GM23338 (cell line): ENCODE data around the gene ALG9. TPM values are rescaled to one million over a fixed set of nuclear protein-coding genes. Genes with fewer than 3 reads are reported as not detected.

Source experiments
- ATAC-seq: fragments of 200-7000 bp; cut with Tn5 transposase; 3 replicates; pipeline ENCODE4 v1.9.1; 2020
- DNase-seq: peaks from one replicate; pipeline ENCODE4 v3.0.0-alpha.2; 2015; ENCODE audit warnings: low spot score
- H2AFZ ChIP-seq: fragments of 200-600 bp; sonication (generic); 2 replicates; pipeline ENCODE4 v1.8.0; 2016; ENCODE audit warnings: antibody characterized with exemption, mild to moderate bottlenecking, moderate library complexity
- H3F3A ChIP-seq: fragments of 200-600 bp; sonication (generic); replicated peaks from 2 replicates; pipeline ENCODE4 v1.8.0; 2017; ENCODE audit warnings: antibody characterized with exemption, mixed run types, low read depth
- H3K27ac ChIP-seq: fragments of 200-600 bp; sonication (generic); 2 replicates; pipeline ENCODE4 v1.6.1; 2016; ENCODE audit warnings: low read depth
- H3K27me3 ChIP-seq: fragments of 200-600 bp; sonication (generic); 2 replicates; pipeline ENCODE4 v1.8.0; 2016; ENCODE audit warnings: mild to moderate bottlenecking, mixed run types, moderate library complexity; ENCODE audit not compliant: insufficient read depth
- H3K36me3 ChIP-seq: fragments of 200-600 bp; sonication (generic); 2 replicates; pipeline ENCODE4 v1.8.0; 2016; ENCODE audit warnings: mild to moderate bottlenecking; ENCODE audit not compliant: insufficient read depth
- H3K4me1 ChIP-seq: fragments of 200-600 bp; sonication (generic); 2 replicates; pipeline ENCODE4 v1.8.0; 2016; ENCODE audit warnings: mild to moderate bottlenecking, moderate library complexity; ENCODE audit not compliant: insufficient read depth
- H3K4me2 ChIP-seq: fragments of 200-600 bp; sonication (generic); 2 replicates; pipeline ENCODE4 v1.7.1; 2017; ENCODE audit warnings: mixed run types
- H3K4me3 ChIP-seq: fragments of 200-600 bp; sonication (generic); 2 replicates; pipeline ENCODE4 v1.6.1; 2016; ENCODE audit warnings: mixed run types
- H3K79me2 ChIP-seq: fragments of 200-600 bp; sonication (generic); replicated peaks from 2 replicates; pipeline ENCODE4 v1.8.0; 2017; ENCODE audit warnings: mild to moderate bottlenecking; ENCODE audit not compliant: insufficient read depth
- H3K9me2 ChIP-seq: fragments of 200-600 bp; sonication (generic); 2 replicates; pipeline ENCODE4 v1.8.0; 2017; ENCODE audit not compliant: insufficient read depth
- H4K20me1 ChIP-seq: fragments of 200-600 bp; sonication (generic); replicated peaks from 2 replicates; pipeline ENCODE4 v1.8.0; 2017; ENCODE audit warnings: mild to moderate bottlenecking; ENCODE audit not compliant: insufficient read depth
- H3K27ac Mint-ChIP-seq: 2 replicates; pipeline ENCODE4 v1.8.0; 2020; ENCODE audit warnings: inconsistent platforms, mild to moderate bottlenecking, moderate library complexity, mixed read lengths
- H3K27me3 Mint-ChIP-seq: 3 replicates; pipeline ENCODE4 v1.8.0; 2022; ENCODE audit warnings: low read depth, mild to moderate bottlenecking, moderate library complexity, mixed read lengths, inconsistent platforms; ENCODE audit not compliant: insufficient read depth, poor library complexity
- H3K36me3 Mint-ChIP-seq: 3 replicates; pipeline ENCODE4 v1.8.0; 2021; ENCODE audit warnings: low read depth, mild to moderate bottlenecking, inconsistent platforms, moderate library complexity, mixed read lengths
- H3K4me1 Mint-ChIP-seq: 3 replicates; pipeline ENCODE4 v1.8.0; 2020; ENCODE audit warnings: mild to moderate bottlenecking, inconsistent platforms, mixed read lengths
- H3K4me3 Mint-ChIP-seq: 3 replicates; pipeline ENCODE4 v1.8.0; 2021; ENCODE audit warnings: moderate library complexity, mild to moderate bottlenecking, inconsistent platforms, mixed read lengths
- H3K9me3 Mint-ChIP-seq: 3 replicates; pipeline ENCODE4 v1.8.0; 2020; ENCODE audit warnings: moderate library complexity, mild to moderate bottlenecking, inconsistent platforms, mixed read lengths
- CREB1 ChIP-seq: fragments of 250-450 bp; sonication (Bioruptor Pico); IDR thresholded peaks from 2 replicates; pipeline ENCODE4 v1.5.0; 2020; ENCODE audit warnings: low read depth, mild to moderate bottlenecking, moderate library complexity
- EZH2 ChIP-seq: fragments of 200-600 bp; sonication (generic); IDR thresholded peaks from one replicate; pipeline ENCODE4 v1.8.0; 2017; ENCODE audit warnings: antibody characterized with exemption, mild to moderate bottlenecking, low read depth; ENCODE audit not compliant: unreplicated experiment
- EZH2phosphoT487 ChIP-seq: fragments of 200-600 bp; sonication (generic); IDR thresholded peaks from one replicate; pipeline ENCODE4 v1.8.1; 2018; ENCODE audit warnings: antibody characterized with exemption; ENCODE audit not compliant: unreplicated experiment
- JUNB ChIP-seq: IDR thresholded peaks from one replicate; pipeline ENCODE4 v1.6.1; 2016; ENCODE audit warnings: antibody characterized with exemption; ENCODE audit not compliant: unreplicated experiment
- NANOG ChIP-seq: IDR thresholded peaks from 2 replicates; pipeline ENCODE4 v1.6.1; 2016; ENCODE audit warnings: antibody characterized with exemption, borderline replicate concordance
- POLR2AphosphoS5 ChIP-seq: IDR thresholded peaks from 2 replicates; pipeline ENCODE4 v1.6.1; 2016; ENCODE audit warnings: antibody characterized with exemption, low read depth
- STAT1 ChIP-seq: IDR thresholded peaks from one replicate; pipeline ENCODE4 v1.6.1; 2016; ENCODE audit warnings: antibody characterized with exemption; ENCODE audit not compliant: unreplicated experiment
- ZNF114 ChIP-seq: fragments of 250-450 bp; sonication (Bioruptor Pico); IDR thresholded peaks from 2 replicates; pipeline ENCODE4 v1.5.0; 2020; ENCODE audit warnings: mild to moderate bottlenecking, moderate library complexity
- ZNF331 ChIP-seq: fragments of 250-450 bp; sonication (Bioruptor Pico); IDR thresholded peaks from 2 replicates; pipeline ENCODE4 v1.5.0; 2020; ENCODE audit warnings: low read depth, mild to moderate bottlenecking, moderate library complexity
- polyA plus RNA-seq: library from polyadenylated mRNA; unstranded; fragments of >200 nt; fragmentation: Nextera tagmentation; extraction: Ambion mirVana; gene quantifications from 2 replicates; pipeline ENCODE4 v1.2.1, GENCODE V29; 2016
- total RNA-seq: library from RNA; depleted of rRNA; stranded (reverse); fragments of >200 nt; shearing (Covaris generic); gene quantifications from 2 replicates; pipeline ENCODE4 v1.2.3, GENCODE V29; 2014
- TF ChIP-seq, protein P1 (sequence below), 2 experiments: fragments of 200-600 bp in 1 of 2; sonication (generic) in 1 of 2; conservative IDR thresholded peaks; 2 replicates each; pipeline versions ENCODE4 v1.5.1 to v1.6.1; 2016 to 2017; ENCODE audit warnings: antibody characterized with exemption in 2 of 2, low read depth in 2 of 2, mild to moderate bottlenecking in 2 of 2, moderate library complexity in 1 of 2
- TF ChIP-seq, protein P2 (sequence below): IDR thresholded peaks from one replicate; pipeline ENCODE4 v1.6.1; 2018; ENCODE audit warnings: antibody characterized with exemption; ENCODE audit not compliant: unreplicated experiment
- TF ChIP-seq, protein P3 (sequence below): IDR thresholded peaks from 2 replicates; pipeline ENCODE4 v1.6.1; 2016; ENCODE audit warnings: antibody characterized with exemption
- TF ChIP-seq, protein P4 (sequence below): fragments of 250-450 bp; sonication (Bioruptor Pico); IDR thresholded peaks from 2 replicates; pipeline ENCODE4 v1.5.0; 2020; ENCODE audit warnings: mild to moderate bottlenecking, moderate library complexity

ALG9 gene
- total and polyA plus RNA-seq, 2 experiments from 2014 or later: 25.4 to 31.1 TPM

DNA sequence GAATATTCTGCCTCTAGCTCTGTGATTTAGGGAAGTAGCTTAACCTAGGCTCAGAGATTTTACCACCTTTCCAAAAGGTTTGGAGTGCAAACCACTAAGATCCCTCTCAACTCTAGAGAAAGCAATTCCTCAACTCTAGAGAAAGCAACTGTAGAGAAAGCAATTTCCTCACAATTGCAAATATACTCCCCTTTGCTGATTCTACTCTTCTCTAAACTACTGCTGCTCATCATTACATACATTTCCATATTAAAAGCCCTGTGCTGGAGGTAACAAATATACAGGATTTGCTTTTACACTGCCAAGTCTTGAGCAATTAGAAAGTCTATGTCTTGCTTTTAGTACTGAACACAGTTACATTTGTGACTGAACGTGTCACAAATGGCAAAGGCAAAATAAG lies 48.2 kb downstream of the ALG9 start:
- Mint-ChIP-seq H3K27me3 (peaks cover 7% of the 10 kb centered on the region), H3K9me3 (no peaks in the 10 kb centered on the region), H3K4me3 (peak overlapping the region; percentile 38), H3K27ac (peak overlapping the region; percentile 92), H3K36me3 (no peaks in the 10 kb centered on the region), H3K4me1 (peaks cover 37% of the 10 kb centered on the region)
- no peak overlapping the region for H2AFZ ChIP-seq
- H3F3A ChIP-seq: peaks cover 5% of the 10 kb centered on the region
- H3K79me2 ChIP-seq: no peaks in the 10 kb centered on the region
- H3K27me3 ChIP-seq: no peaks in the 10 kb centered on the region
- no peaks in the 10 kb centered on the region for H3K9me2 ChIP-seq
- ATAC-seq: peak; percentile 86
- DNase-seq: peak; percentile 30
- H3K36me3 ChIP-seq: no peaks in the 10 kb centered on the region
- H3K4me1 ChIP-seq: peaks cover 36% of the 10 kb centered on the region
- H3K4me3 ChIP-seq: peak overlapping the region; percentile 4
- H3K27ac ChIP-seq: peak overlapping the region; percentile 96
- H3K4me2 ChIP-seq: peak overlapping the region; percentile 35
- TF ChIP-seq ZNF331 (CRISPR knock-in tag): no peak
- TF ChIP-seq NANOG: peak; percentile 44; the same call in 1 of the 2 replicates
- TF ChIP-seq STAT1: no peak
- TF ChIP-seq, protein P1, sequence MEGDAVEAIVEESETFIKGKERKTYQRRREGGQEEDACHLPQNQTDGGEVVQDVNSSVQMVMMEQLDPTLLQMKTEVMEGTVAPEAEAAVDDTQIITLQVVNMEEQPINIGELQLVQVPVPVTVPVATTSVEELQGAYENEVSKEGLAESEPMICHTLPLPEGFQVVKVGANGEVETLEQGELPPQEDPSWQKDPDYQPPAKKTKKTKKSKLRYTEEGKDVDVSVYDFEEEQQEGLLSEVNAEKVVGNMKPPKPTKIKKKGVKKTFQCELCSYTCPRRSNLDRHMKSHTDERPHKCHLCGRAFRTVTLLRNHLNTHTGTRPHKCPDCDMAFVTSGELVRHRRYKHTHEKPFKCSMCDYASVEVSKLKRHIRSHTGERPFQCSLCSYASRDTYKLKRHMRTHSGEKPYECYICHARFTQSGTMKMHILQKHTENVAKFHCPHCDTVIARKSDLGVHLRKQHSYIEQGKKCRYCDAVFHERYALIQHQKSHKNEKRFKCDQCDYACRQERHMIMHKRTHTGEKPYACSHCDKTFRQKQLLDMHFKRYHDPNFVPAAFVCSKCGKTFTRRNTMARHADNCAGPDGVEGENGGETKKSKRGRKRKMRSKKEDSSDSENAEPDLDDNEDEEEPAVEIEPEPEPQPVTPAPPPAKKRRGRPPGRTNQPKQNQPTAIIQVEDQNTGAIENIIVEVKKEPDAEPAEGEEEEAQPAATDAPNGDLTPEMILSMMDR (conservative IDR thresholded peaks at IDR 0.05; ENCODE audit: low read depth in 2 of 2): no peak
- TF ChIP-seq ZNF114: no peak
- TF ChIP-seq, protein P2, sequence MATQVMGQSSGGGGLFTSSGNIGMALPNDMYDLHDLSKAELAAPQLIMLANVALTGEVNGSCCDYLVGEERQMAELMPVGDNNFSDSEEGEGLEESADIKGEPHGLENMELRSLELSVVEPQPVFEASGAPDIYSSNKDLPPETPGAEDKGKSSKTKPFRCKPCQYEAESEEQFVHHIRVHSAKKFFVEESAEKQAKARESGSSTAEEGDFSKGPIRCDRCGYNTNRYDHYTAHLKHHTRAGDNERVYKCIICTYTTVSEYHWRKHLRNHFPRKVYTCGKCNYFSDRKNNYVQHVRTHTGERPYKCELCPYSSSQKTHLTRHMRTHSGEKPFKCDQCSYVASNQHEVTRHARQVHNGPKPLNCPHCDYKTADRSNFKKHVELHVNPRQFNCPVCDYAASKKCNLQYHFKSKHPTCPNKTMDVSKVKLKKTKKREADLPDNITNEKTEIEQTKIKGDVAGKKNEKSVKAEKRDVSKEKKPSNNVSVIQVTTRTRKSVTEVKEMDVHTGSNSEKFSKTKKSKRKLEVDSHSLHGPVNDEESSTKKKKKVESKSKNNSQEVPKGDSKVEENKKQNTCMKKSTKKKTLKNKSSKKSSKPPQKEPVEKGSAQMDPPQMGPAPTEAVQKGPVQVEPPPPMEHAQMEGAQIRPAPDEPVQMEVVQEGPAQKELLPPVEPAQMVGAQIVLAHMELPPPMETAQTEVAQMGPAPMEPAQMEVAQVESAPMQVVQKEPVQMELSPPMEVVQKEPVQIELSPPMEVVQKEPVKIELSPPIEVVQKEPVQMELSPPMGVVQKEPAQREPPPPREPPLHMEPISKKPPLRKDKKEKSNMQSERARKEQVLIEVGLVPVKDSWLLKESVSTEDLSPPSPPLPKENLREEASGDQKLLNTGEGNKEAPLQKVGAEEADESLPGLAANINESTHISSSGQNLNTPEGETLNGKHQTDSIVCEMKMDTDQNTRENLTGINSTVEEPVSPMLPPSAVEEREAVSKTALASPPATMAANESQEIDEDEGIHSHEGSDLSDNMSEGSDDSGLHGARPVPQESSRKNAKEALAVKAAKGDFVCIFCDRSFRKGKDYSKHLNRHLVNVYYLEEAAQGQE: no peak
- TF ChIP-seq EZH2phosphoT487: no peak
- TF ChIP-seq, protein P3, sequence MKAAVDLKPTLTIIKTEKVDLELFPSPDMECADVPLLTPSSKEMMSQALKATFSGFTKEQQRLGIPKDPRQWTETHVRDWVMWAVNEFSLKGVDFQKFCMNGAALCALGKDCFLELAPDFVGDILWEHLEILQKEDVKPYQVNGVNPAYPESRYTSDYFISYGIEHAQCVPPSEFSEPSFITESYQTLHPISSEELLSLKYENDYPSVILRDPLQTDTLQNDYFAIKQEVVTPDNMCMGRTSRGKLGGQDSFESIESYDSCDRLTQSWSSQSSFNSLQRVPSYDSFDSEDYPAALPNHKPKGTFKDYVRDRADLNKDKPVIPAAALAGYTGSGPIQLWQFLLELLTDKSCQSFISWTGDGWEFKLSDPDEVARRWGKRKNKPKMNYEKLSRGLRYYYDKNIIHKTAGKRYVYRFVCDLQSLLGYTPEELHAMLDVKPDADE: no peak
- TF ChIP-seq, protein P4, sequence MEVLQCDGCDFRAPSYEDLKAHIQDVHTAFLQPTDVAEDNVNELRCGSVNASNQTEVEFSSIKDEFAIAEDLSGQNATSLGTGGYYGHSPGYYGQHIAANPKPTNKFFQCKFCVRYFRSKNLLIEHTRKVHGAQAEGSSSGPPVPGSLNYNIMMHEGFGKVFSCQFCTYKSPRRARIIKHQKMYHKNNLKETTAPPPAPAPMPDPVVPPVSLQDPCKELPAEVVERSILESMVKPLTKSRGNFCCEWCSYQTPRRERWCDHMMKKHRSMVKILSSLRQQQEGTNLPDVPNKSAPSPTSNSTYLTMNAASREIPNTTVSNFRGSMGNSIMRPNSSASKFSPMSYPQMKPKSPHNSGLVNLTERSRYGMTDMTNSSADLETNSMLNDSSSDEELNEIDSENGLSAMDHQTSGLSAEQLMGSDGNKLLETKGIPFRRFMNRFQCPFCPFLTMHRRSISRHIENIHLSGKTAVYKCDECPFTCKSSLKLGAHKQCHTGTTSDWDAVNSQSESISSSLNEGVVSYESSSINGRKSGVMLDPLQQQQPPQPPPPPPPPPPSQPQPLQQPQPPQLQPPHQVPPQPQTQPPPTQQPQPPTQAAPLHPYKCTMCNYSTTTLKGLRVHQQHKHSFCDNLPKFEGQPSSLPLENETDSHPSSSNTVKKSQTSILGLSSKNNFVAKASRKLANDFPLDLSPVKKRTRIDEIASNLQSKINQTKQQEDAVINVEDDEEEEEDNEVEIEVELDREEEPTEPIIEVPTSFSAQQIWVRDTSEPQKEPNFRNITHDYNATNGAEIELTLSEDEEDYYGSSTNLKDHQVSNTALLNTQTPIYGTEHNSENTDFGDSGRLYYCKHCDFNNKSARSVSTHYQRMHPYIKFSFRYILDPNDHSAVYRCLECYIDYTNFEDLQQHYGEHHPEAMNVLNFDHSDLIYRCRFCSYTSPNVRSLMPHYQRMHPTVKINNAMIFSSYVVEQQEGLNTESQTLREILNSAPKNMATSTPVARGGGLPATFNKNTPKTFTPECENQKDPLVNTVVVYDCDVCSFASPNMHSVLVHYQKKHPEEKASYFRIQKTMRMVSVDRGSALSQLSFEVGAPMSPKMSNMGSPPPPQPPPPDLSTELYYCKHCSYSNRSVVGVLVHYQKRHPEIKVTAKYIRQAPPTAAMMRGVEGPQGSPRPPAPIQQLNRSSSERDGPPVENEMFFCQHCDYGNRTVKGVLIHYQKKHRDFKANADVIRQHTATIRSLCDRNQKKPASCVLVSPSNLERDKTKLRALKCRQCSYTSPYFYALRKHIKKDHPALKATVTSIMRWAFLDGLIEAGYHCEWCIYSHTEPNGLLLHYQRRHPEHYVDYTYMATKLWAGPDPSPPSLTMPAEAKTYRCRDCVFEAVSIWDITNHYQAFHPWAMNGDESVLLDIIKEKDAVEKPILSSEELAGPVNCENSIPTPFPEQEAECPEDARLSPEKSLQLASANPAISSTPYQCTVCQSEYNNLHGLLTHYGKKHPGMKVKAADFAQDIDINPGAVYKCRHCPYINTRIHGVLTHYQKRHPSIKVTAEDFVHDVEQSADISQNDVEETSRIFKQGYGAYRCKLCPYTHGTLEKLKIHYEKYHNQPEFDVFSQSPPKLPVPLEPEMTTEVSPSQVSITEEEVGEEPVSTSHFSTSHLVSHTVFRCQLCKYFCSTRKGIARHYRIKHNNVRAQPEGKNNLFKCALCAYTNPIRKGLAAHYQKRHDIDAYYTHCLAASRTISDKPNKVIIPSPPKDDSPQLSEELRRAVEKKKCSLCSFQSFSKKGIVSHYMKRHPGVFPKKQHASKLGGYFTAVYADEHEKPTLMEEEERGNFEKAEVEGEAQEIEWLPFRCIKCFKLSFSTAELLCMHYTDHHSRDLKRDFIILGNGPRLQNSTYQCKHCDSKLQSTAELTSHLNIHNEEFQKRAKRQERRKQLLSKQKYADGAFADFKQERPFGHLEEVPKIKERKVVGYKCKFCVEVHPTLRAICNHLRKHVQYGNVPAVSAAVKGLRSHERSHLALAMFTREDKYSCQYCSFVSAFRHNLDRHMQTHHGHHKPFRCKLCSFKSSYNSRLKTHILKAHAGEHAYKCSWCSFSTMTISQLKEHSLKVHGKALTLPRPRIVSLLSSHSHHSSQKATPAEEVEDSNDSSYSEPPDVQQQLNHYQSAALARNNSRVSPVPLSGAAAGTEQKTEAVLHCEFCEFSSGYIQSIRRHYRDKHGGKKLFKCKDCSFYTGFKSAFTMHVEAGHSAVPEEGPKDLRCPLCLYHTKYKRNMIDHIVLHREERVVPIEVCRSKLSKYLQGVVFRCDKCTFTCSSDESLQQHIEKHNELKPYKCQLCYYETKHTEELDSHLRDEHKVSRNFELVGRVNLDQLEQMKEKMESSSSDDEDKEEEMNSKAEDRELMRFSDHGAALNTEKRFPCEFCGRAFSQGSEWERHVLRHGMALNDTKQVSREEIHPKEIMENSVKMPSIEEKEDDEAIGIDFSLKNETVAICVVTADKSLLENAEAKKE: 0 out of 2 replicates have a peak, but pooled peaks have one; percentile 46
- no peak for TF ChIP-seq CREB1 (CRISPR knock-in tag)
- TF ChIP-seq POLR2AphosphoS5: no peak
- no peak for TF ChIP-seq EZH2
- no peak for TF ChIP-seq JUNB
- no peaks in the 10 kb centered on the region for H4K20me1 ChIP-seq
